ENCODE results near the gene KRT38. TPM values are rescaled to one million over a fixed set of nuclear protein-coding genes. Genes with fewer than 3 reads are reported as not detected.

KRT38 gene
- total and polyA plus RNA-seq, 2 of the 8 experiments (the other 6 are each of a cell fraction or from before 2014, with no cell fraction given), result not detected

- 66% methylated on average over 4 of the region's 4 CpGs; no CpG with 5 or more reads in 1 of the 2 experiments for WGBS, 2 experiments (ENCODE audit: extremely low coverage in 1 of 2, insufficient coverage in 1 of 2, insufficient read length in 1 of 2, insufficient replicate concordance in 2 of 2, low coverage in 1 of 2, low lambda C conversion rate in 2 of 2, missing lambda C conversion rate in 1 of 2)
- H2BK20ac ChIP-seq (ENCODE audit: low read length), result no peak overlapping the region
- H3K9ac ChIP-seq (replicated peaks in 1 of 4; ENCODE audit: extremely low read depth in 1 of 4, low read depth in 3 of 4, low read length in 3 of 4), result no peak overlapping the region
- TF ChIP-seq SIRT6 (IDR thresholded peaks at IDR 0.05; ENCODE audit: low read length) (no peak), CTBP2 (IDR thresholded peaks at IDR 0.05; ENCODE audit: borderline replicate concordance, insufficient read depth, insufficient read length, low read length) (no peak)
- no peak overlapping the region for H3K56ac ChIP-seq (replicated peaks; ENCODE audit: insufficient read length, low read depth, low read length)
- H2AK5ac ChIP-seq (ENCODE audit: low read depth, low read length), result no peak overlapping the region
- H3K23me2 ChIP-seq (ENCODE audit: low read depth, low read length), result no peaks in the 10 kb centered on the region
- no peak overlapping the region for H2BK12ac ChIP-seq (ENCODE audit: low read depth, low read length)
- H2BK120ac ChIP-seq (replicated peaks; ENCODE audit: low read depth, low read length), result no peak overlapping the region
- H3K4me1 ChIP-seq (replicated peaks in 1 of 4; ENCODE audit: control insufficient read depth in 3 of 4, insufficient read depth in 4 of 4, low read length in 3 of 4), result peaks cover 0 to 3% (median 0%) of the 10 kb centered on the region in 4 experiments; a peak in 1 of 7 replicates
- H4K8ac ChIP-seq (ENCODE audit: extremely low read depth, insufficient read depth, low read length), result no peak overlapping the region
- no peak overlapping the region for H3K4ac ChIP-seq (replicated peaks; ENCODE audit: insufficient read length, low read depth, low read length)
- no peaks in the 10 kb centered on the region for H3K79me2 ChIP-seq (ENCODE audit: control insufficient read depth in 1 of 2, insufficient read depth in 2 of 2, low read length in 2 of 2)
- no peak overlapping the region for H3K4me2 ChIP-seq (ENCODE audit: insufficient read depth in 1 of 2, low read depth in 2 of 2, low read length in 2 of 2)
- no peak overlapping the region for H3K4me3 ChIP-seq (ENCODE audit: extremely low read depth in 1 of 4, insufficient read depth in 2 of 4, low read depth in 3 of 4, low read length in 4 of 4)
- H2BK15ac ChIP-seq (ENCODE audit: low read length), result no peak overlapping the region
- ChIA-PET POLR2A (ENCODE audit: partially characterized antibody) (no interaction called here), CTCF (ENCODE audit: partially characterized antibody) (interaction anchor here (0.6 to 2.0 kb wide), 7 partner anchors 10 to 191 kb away, joined by 3 to 11 read pairs (median 5); partner anchors contain the start of genes KRT17 and KRT37)
- DNase-seq (ENCODE audit: low read depth in 1 of 2, low spot score in 2 of 2) (no peak), FAIRE-seq (no peak)
- H3K27me3 ChIP-seq (replicated peaks in 1 of 4; ENCODE audit: control insufficient read depth in 3 of 4, extremely low read depth in 1 of 4, insufficient read depth in 3 of 4, low read length in 3 of 4), result no peaks in the 10 kb centered on the region
- H4K5ac ChIP-seq (ENCODE audit: insufficient read length, low read depth, low read length), result no peak overlapping the region
- no peak overlapping the region for H3K18ac ChIP-seq (ENCODE audit: extremely low read depth, low read length)
- H3K27ac ChIP-seq (ENCODE audit: low read depth, low read length), result no peak overlapping the region
- H4K91ac ChIP-seq (replicated peaks; ENCODE audit: insufficient read length, low read length), result no peak overlapping the region
- no peak overlapping the region for H2BK5ac ChIP-seq (ENCODE audit: low read depth, low read length)
- H3K36me3 ChIP-seq (ENCODE audit: control insufficient read depth in 2 of 4, insufficient read depth in 4 of 4, low read length in 3 of 4), result no peaks in the 10 kb centered on the region
- no peak overlapping the region for H3K14ac ChIP-seq (ENCODE audit: insufficient read length)
- no peaks in the 10 kb centered on the region for H3K79me1 ChIP-seq (ENCODE audit: low read depth, low read length)
- H3K9me3 ChIP-seq (ENCODE audit: insufficient read depth in 2 of 2, low read depth in 1 of 2, low read length in 1 of 2), result no peaks in the 10 kb centered on the region; a peak in 1 of 4 replicates
- no peaks in the 10 kb centered on the region for H4K20me1 ChIP-seq (replicated peaks in 1 of 2; ENCODE audit: control insufficient read depth in 1 of 2, insufficient read depth in 2 of 2, low read length in 2 of 2)
- H3K23ac ChIP-seq (ENCODE audit: insufficient read length), result no peak overlapping the region
- no peak overlapping the region for H2AFZ ChIP-seq (ENCODE audit: low read length)
These were observed 7.2 kb downstream of the KRT38 start for GRCh38 chr17:41433586-41433985.

Data from H1 (cell line).